Effector CD8-positive, alpha-beta T cell (primary cell): Measurements from ENCODE around the gene STK24.

Experiments
- DNase-seq: peaks from one replicate; lab custom pipeline; 2025; lab: John Stamatoyannopoulos, UW

STK24 gene

DNA sequence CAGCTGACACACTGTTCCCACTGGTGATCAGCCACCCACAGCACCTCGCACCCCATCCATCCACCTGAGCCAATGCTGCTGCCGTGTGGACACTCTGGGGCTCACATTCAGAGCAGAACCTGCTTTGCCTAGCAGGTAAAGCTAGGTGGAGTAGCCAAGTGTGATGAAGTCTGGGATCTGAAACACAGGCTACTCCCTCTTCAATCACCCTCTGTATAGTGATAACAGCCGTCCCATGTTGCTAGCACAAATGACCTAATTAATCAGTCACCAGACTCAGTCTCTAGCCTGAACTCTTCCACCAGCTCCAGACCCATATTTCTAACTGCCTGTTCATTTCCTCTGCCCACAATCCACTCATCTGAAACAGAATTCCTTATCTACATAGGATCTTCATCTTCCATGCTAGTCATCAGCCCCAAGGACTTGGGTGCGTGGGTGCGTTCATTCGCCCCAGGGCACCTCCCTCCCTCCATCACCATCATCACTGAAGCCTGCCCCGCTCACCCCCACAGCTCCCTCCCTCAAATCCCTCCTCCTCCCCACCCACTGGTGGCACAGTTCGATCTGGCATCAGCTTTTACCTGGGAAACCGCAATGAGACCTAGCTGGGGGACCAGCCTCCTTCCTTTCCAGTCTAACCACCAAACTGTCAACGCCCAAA, 19.8 kb downstream of the STK24 start:
- no peak for DNase-seq

DNA sequence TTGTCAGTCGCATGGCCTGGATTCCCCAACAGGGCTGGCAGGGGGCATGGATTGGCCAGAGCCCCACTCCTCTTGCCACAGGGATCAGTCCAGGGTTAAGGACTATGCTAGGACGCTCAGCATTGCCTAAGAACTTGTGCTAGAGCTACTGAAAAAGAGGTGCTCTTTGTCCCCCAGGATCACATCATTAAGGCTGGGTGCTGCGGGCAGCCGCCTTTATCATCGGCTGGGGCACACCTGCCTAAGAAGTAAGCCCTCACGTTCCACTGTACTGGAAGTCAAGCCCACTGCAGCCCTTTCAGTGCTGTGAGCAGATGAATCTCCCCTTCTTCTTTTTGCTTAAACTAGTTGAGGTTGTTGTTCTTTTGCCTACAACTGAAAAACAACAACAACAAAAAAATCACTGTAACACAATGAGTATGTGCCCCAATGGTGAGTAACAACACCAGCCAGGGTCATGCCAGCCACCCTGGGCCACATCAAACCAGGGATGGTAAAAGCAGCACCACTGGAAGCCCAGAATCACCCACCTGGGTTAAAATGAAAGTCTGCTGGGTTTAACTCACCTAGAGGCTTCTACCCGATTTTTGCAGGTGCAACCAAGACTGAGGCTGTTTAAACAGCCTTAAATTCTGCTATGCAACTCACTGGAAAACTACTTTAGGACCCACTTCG, 20.6 kb downstream of the STK24 start:
- no peak for DNase-seq

DNA sequence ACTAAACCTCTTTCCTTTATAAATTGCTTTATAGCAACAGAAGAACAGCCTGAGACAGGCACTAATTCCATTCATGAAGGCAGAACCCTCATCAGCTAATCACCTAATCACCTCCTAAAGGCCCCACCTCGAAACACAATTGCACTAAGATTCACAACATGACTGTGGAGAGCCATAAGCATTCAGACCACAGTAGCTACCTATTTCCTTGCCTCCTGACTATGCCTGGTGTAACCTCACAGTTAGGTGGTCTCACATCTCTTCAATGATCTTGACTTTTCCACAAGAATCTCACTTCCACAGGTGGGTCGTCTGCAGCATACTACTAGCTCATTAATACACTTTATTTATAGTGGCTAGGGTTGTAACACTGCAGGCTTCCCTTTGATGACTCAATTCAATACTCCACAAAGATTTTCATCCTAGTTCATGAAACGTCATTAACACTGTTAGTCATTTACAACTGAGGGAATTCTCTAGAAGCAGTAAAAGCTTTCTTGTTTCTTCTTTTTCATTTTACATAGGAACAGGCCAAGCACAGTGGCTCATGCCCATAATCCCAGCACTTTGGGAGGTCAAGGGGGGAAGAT, 27.1 kb downstream of the STK24 start:
- no peak for DNase-seq

DNA sequence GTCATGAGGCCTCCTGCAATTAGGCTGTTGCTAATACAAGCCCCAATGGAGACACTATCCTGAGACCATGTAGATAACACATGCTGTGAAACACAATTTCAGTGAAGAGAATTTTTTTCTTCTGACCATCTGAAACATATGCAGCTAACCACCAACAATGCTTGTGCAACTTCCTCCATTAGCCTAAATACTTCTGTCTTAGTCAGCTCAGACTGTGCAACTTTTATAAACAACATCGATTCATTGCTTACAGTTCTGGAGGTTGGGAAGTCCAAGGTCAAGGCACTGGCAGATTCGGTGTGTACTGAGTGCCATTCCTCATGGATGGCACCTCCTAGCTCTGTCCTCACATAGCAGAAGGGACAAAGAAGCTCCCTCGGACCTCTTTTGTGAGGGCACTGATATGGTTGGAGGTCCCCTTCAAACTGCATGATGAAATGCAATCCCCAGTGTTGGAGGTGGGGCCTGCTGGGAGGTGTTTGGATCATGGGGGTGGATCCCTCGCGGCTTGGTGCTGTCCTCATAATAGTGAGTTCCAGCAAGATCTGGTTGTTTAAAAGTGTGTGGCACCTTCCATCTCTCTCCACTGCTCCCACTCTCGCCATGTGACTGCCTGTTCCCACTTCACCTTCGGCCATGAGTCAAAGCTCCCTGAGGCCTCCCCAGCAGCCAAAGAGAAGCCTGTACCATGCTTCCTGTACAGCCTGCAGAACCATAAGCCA, 27.7 kb downstream of the STK24 start:
- no peak for DNase-seq

DNA sequence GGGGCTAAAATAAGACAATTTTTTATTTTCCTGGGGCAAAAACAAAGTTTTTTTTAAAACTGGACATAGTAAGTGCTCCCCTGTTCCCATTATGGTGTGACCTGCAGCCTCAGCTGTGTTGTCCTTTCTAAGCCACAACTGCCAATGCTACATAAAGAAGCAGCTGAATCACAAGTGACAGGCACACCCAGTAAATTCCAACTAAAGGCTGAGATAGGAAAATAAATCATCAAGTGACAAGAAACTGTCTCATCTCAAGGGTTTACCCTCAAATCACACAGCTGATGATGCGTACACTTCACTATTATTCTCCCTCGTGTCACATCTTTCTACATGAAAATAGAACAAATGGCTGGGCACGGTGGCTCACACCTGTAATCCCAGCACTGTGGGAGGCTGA, 28.7 kb downstream of the STK24 start:
- DNase-seq = no peak

DNA sequence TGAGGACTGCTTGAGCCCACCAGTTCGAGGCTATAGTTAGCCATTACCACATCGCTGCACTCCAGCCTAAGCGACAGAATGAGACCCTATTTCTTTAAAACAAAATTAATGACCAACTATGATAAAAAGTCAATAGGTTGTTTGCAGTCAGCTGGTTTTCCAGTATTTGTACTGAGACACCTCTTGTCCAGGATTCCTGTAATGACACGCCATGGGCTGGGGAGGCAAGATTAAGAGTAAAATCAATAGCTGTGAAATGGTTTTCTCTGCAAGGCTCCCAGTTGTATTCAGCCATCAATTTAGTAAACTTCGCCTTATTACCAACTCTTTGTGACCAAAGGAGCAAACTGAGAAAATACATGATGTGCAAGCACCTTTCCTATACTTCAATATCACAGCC, 29.5 kb downstream of the STK24 start:
- no peak for DNase-seq

DNA sequence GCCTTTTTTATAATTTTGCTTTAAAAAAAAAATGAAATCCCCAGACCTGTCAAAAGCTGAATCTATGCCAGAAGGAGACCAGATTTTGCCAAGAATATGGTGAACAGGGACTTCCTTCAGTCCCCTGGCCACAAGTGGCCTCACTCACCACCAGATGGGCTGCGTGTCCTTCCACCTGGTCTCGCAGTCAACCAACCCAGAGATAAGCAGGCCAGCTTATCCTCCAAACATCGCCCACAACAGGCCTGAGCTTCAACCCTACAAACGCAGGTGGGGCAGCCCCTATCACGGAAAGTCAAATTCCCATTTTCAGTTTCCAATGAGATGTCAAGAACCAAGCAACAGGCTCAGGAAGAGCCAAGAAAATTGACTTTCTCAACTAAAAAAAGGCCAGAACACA, 30.5 kb downstream of the STK24 start:
- DNase-seq = no peak

DNA sequence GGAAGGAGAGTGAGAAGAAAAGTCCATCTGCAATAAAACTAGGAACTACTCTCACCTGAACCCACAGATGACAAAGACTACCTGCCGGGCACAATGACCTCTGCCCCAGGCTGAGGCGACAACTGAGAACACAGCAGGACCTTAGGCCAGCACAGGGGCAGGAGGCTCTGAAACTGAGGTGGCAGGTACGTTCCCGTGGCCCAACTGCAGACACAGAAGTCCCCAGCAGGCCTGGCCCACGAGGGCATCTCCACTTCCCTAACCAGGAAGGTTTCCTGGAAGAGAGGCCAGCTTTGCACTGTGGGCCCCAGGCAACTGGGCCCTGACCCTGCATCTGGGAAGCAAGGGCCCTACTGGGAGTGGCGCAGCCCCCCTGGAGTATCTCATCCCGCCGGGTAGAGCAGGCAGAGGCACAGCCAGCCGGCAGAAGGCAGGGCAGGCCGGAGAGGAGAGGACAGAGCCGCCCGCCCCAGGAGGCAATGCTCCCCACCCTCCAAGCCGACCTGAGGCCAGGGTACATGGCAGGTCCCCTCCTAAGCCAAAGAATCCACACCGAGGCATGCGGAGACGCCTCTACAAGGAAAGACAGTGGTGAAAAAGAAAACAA, 32.7 kb downstream of the STK24 start:
- DNase-seq = no peak

DNA sequence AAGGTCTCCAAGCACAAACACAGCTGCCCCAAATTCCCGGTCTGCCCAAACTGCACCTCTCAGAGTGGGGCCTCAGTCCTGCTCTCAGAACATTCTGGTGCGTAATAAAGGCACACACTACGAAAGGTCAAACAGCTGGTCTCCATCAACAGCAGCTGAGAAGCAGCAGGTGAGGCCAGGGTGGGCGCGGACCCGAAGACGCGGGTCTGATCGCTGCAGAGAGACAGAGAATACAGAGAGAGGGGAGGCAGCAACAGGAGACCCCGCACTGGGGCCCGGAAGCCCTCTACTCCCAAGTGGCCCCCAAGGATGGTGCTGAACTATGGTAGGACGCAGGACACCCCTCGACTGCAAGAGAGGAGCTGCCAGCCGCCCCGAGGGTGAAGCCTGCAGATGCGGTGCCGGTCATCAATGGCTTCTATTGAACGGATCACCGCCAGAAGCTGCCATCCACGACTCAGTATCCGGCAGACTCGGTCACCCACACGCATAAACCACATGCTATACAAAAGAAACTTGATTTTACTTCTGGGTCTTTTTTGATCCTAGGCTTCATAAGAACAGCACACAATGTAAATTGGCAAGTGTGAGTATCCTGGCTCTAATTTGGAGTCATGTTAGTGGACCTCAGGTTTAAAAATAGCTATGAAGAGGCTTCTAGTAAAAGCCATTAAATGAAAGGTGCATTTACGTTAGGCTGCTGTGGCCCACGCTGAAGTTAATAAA, 33.4 kb downstream of the STK24 start:
- no peak for DNase-seq

DNA sequence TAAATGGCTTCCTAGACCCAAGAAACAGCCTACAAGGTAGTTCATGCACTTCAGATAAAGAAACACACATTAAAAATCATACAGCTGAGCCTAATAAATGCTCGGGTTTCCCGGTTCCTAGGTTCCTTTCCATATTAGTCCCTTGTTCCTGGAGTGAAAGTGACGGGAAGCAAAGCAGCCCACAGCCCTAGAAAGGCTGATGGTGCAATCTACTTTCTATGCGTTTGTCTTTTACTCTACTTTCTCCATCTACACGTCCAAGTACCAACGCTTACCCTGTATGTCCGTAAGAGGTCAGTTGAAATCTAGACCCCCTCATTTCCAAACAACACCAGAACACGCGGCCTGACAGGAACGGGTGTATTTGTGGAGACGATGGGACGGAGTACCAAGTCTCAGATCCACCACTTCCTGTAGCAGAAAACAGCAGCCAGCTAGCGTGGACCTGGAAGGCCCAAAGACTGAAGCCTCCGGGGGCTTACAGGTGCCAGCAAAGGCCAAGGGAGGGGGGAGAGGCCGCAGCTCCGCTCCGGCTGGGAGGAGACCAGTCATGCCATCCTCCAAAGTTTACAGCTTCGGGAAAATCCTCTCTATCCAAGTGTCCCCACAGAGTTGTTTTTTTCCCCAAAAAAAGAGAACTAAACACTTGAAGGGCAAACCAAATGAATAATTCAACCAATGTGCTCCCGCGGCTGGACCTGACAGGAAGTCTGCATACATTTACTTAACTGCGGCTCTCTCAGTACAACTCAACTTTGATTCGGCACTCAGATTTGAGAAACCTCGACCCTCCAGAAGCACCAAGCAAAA, 34.1 kb downstream of the STK24 start:
- DNase-seq = no peak

DNA sequence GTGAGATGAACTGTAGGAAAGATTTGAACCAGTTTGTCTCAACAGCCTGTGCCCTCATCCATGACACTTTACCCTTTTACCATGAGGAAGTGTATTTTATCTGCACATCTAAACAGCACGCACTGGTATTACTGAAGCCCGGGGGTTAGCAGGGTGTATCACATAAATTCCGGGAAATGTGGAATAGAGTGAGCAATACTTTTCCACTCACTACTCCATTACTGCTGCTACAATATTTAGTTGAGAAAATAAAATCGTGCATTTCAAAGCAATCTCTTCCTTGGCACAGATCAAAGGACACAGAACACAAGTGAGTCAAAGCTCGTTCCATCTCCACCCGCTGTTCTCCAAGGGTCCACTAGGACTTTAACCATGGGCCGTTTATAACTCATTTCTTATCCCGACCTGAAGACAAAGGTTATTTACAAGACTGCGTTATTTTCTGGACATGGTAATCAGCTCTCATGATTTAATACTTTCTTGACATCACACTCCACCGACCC, 35.2 kb downstream of the STK24 start:
- DNase-seq = no peak

DNA sequence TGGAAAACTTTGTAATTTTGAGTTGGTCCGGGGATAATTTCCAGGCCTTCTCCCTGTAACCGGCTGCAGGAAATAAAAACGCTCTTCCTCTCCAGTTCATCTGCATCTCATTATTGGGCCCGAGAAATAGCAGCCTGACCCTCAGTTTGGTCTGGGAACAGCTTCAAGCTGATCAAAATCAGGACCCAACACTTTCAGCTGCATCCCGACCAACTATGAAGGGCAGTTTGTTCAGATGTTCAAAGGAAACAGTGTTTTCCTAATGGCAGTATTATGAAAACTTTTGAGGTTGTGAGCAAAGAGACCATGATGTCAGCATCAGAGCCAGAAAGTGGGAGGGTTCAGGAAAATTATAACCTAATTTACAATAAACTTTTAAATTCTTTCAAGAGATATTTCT, 35.7 kb downstream of the STK24 start:
- no peak for DNase-seq

DNA sequence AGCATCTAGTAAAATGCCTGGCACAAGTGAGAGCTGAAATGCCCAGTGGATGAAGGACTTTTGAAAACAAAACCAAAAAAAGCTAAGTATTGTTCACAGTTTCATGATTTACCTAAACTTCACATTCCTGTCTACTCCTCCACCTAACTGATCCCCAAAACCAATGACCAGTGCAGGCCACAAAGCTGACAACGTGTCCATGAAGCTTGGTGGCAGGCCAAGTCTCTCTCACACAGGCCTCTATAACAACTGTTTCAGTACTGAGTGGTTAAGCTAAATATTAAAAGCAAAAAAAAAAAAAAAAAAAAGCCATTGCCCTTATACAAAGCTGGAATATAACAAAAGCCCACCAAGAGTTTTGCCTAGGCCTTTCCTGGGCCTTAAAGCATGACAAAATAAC, 36.4 kb downstream of the STK24 start:
- no peak for DNase-seq

DNA sequence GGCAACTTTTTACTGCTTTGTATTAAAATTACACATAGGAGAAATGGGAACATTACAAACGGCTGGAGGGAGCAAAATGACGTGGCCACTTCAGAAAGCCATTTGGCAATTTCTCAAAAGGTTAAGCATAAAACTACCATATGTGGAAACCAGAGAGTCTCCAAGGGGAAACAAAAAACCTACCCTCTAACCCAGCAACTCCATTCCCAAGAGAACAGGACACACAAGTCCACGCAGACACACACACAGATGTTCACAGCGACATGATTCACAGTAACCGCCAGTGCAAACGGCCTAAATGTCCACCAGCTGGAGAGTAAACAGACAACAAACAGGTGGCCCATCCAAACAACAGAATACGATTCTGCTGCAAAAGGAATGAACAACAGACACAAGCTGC, 37.2 kb downstream of the STK24 start:
- DNase-seq = no peak

DNA sequence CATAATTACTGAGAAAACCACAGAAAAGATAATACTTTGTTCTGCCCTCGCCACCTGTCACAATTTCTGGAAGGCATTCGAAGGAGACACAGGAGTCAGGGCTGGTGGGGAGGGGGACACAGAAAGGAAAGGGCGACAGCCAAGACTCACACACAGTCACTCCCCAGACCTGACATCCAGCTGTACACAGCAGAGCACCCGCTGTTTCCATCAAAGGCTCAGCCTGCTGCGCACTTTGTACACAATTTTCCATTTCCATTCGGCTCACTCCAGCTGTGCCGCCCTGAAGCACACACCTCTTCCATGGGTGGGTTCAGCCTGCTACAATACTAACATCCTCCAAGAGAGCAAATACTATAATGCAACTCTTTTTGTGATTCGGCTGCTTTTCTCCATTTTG, 38.0 kb downstream of the STK24 start:
- no peak for DNase-seq

DNA sequence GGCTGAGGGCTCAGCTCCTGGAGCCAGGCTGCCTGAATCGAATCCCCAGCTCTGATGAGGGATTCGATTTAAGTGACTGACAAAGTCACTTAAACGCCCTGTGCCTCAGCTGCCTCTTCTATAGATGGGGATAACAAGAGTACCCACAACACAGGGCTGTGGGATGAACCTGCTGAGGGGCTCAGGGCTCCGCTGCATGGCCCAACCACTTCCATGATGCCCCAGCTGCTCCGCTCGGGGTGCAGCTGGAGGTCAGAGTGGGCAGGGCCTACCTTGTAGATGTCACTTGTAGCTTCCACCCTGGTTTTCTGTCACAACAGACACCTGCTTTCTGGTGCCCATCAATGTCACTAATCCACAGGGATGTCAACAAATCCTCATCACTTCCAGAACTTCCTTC, 39.2 kb downstream of the STK24 start:
- DNase-seq = no peak

DNA sequence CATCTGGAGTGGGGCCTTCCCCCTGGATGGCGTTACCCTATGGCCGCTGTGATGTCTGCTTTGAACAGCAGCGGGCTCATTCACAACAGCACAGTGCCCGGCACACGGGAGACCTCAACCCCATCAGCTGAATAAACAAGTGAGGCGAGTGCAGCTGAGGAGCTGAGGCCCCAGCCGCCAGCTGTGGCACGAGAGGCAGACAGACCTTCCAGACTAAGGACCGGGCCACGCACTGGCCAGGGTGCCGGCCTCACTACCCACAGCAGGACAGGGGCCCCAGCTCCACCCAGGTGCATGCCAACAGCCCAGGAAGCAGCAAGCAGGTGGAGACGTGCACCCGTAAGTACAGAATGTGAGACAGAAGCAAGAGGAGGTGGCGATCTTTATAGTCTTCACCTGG, 39.6 kb downstream of the STK24 start:
- no peak for DNase-seq

DNA sequence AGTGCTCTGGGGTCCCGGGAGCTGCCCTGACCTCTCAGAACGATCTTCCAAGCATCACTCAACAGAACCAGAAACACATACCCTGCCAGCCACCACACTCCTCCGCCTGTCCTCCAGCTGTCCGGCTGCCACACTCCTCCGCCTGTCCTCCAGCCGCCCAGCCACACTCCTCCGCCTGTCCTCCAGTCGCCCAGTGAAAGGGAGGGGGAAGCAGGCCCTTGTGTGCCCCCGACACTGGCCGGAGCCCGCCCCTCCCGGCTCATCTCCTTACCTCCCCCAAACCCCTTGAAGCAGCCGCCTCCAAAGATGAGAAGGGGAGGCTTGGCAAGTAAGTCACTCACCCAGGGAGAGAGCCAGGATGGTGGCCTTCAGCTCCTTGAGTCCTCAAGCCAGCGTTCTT, 40.2 kb downstream of the STK24 start:
- DNase-seq = no peak

DNA sequence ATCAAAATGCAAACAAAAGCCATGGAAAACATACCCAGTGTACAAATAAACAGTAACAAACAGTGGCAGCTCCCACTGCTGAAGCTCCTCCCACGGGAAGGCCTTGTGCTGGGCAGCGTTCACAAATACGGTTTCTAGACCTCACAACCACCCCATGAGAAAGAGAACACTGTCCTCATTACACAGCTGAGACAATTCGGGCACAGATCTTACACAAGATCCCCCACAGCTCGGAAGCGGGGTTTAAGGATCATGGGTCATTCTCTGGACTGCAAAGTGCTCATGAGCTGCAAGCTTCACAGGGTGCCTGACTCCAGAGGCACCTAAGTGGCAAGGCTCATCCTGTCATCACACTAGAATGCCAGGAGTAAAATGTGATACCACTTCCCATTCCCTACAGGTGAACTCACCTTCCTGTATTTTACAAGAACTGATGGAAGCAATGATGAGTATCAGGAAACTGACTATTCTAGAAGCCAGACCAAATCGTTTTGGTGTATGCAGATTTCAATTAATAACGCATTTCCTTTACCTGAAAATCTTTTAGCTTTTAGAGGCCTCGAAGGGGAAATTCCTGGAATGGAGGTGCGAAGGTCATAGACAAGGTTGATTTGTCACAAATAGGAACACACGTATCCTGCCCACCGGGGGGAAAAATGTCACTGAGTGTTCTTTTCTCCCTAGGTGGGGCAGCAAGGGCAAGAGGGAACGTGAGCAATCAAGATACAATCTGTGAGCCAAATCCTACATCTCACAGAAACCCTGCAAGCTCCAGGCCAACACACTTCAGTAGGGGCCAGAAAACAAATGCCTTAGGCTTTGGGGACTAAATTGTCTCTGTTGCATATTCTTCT, 41.2 kb downstream of the STK24 start:
- no peak for DNase-seq

DNA sequence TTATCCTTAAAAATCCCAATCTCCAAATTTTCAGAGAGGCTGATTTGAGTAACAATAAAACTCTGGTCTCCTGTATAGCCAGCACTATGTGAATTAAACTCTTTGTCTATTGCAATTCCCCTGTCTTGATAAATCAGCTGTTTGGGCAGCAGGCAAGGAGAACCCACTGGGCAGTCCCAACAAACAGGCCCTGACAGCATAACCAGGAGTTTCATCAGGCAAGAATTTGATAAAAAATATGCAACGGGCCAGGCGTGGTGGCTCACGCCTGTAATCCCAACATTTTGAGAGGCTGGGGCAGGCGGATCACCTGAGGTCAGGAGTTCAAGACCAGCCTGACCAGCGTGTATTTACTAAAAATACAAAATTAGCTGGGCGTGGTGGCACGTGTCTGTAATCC, 42.1 kb downstream of the STK24 start:
- no peak for DNase-seq
